ENCODE results near the gene NACAD. TPM values are rescaled to one million over a fixed set of nuclear protein-coding genes. Genes with fewer than 3 reads are reported as not detected.

Gene NACAD
- total and polyA plus RNA-seq, 2 experiments from 2014 or later, result 1.4 to 3.9 TPM

GRCh38 chr7:45033931-45034290 is 54.9 kb downstream of the NACAD start:
- 92% methylated on average over 4 of the region's 4 CpGs for WGBS (ENCODE audit: low lambda C conversion rate, missing lambda C conversion rate)
- Histone ChIP-seq H3K36me3 (replicated peaks; ENCODE audit: insufficient read depth, low read depth) (no peaks in the 10 kb centered on the region), H2AFZ (no peak overlapping the region), H3K4me1 (ENCODE audit: insufficient read depth) (peaks cover 7% of the 10 kb centered on the region), H3K4me3 (no peak overlapping the region), H3K9me2 (replicated peaks; ENCODE audit: insufficient read depth) (no peaks in the 10 kb centered on the region), H3K4me2 (no peak overlapping the region), H3K9me3 (ENCODE audit: low read depth) (no peaks in the 10 kb centered on the region), H4K20me1 (ENCODE audit: insufficient read depth, poor library complexity, severe bottlenecking) (peaks cover 17% of the 10 kb centered on the region), H3K79me2 (peaks cover 72% of the 10 kb centered on the region), H3K27ac (no peak overlapping the region), H3K27me3 (no peaks in the 10 kb centered on the region)
- DNase-seq (ENCODE audit: low spot score), result no peak
- TF ChIP-seq EZH2phosphoT487 (IDR thresholded peaks at IDR 0.05; ENCODE audit: low read depth, severe bottlenecking, unreplicated experiment), result no peak
- TF ChIP-seq EZH2 (IDR thresholded peaks at IDR 0.05; ENCODE audit: borderline replicate concordance), result no peak
- no peak for TF ChIP-seq CTCF (IDR thresholded peaks at IDR 0.05; ENCODE audit: poor library complexity)

- Histone ChIP-seq H4K20me1 (ENCODE audit: insufficient read depth, poor library complexity, severe bottlenecking) (peaks cover 17% of the 10 kb centered on the region), H3K4me1 (ENCODE audit: insufficient read depth) (peaks cover 7% of the 10 kb centered on the region)
- TF ChIP-seq EZH2phosphoT487 (IDR thresholded peaks at IDR 0.05; ENCODE audit: low read depth, severe bottlenecking, unreplicated experiment), result no peak
- no peak for TF ChIP-seq EZH2 (IDR thresholded peaks at IDR 0.05; ENCODE audit: borderline replicate concordance)
- no peak for TF ChIP-seq CTCF (IDR thresholded peaks at IDR 0.05; ENCODE audit: poor library complexity)
These were observed 55.4 kb downstream of the NACAD start for GRCh38 chr7:45033261-45033930.

GRCh38 chr7:45032421-45032820 is 56.3 kb downstream of the NACAD start:
- Histone ChIP-seq H3K27me3 (no peaks in the 10 kb centered on the region), H3K27ac (no peak overlapping the region), H2AFZ (no peak overlapping the region), H4K20me1 (ENCODE audit: insufficient read depth, poor library complexity, severe bottlenecking) (peaks cover 19% of the 10 kb centered on the region), H3K79me2 (peaks cover 78% of the 10 kb centered on the region), H3K4me2 (no peak overlapping the region), H3K36me3 (replicated peaks; ENCODE audit: insufficient read depth, low read depth) (no peaks in the 10 kb centered on the region), H3K9me2 (replicated peaks; ENCODE audit: insufficient read depth) (no peaks in the 10 kb centered on the region), H3K9me3 (ENCODE audit: low read depth) (no peaks in the 10 kb centered on the region), H3K4me3 (no peak overlapping the region), H3K4me1 (ENCODE audit: insufficient read depth) (peaks cover 7% of the 10 kb centered on the region)
- no peak for DNase-seq (ENCODE audit: low spot score)
- 94% methylated on average over 4 of the region's 4 CpGs for WGBS (ENCODE audit: low lambda C conversion rate, missing lambda C conversion rate)
- TF ChIP-seq CTCF (IDR thresholded peaks at IDR 0.05; ENCODE audit: poor library complexity) (no peak), EZH2phosphoT487 (IDR thresholded peaks at IDR 0.05; ENCODE audit: low read depth, severe bottlenecking, unreplicated experiment) (no peak)

More at GRCh38 chr7:45033261-45033930, 55.4 kb downstream of the NACAD start:
- DNase-seq (ENCODE audit: low spot score), result no peak
- Histone ChIP-seq H3K36me3 (replicated peaks; ENCODE audit: insufficient read depth, low read depth) (no peaks in the 10 kb centered on the region), H2AFZ (no peak overlapping the region), H3K9me2 (replicated peaks; ENCODE audit: insufficient read depth) (no peaks in the 10 kb centered on the region), H3K4me3 (no peak overlapping the region), H3K27me3 (no peaks in the 10 kb centered on the region), H3K79me2 (peaks cover 77% of the 10 kb centered on the region), H3K9me3 (ENCODE audit: low read depth) (no peaks in the 10 kb centered on the region), H3K4me2 (no peak overlapping the region), H3K27ac (no peak overlapping the region)
- WGBS (ENCODE audit: low lambda C conversion rate, missing lambda C conversion rate), result 87% methylated on average over 1 of the region's 1 CpG
